ENCODE measurements around the gene RAPGEF4.
"Not testable (repeated sequence)": the region's sequence is repeated elsewhere in the genome, so short reads cannot be mapped to it uniquely, and the experiment has no call there.

The RAPGEF4 gene

DNA sequence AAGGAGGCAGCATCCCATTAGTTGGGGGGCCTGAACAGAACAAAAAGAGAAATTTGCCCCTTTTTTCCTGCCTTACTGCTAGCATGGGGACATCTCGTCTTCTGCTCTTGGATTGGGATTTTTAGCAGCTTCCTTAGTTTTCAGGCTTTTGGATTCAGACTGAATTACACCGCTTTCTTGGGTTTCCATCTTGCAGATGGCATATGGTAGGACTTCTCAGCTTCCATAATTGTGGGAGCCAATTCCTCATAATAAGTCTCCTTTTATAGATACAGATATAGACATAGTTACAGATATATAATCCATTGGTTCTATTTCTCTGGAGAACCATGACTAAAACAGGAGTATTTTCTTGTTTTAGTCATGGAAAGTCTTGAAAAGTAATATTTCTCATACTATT lies 5.2 kb upstream of the RAPGEF4 start:
- DNase-seq: no peak

GRCh38 chr2:172734711-172735581 lies 699 bp upstream of the RAPGEF4 start:
- DNase-seq: no peak

DNA sequence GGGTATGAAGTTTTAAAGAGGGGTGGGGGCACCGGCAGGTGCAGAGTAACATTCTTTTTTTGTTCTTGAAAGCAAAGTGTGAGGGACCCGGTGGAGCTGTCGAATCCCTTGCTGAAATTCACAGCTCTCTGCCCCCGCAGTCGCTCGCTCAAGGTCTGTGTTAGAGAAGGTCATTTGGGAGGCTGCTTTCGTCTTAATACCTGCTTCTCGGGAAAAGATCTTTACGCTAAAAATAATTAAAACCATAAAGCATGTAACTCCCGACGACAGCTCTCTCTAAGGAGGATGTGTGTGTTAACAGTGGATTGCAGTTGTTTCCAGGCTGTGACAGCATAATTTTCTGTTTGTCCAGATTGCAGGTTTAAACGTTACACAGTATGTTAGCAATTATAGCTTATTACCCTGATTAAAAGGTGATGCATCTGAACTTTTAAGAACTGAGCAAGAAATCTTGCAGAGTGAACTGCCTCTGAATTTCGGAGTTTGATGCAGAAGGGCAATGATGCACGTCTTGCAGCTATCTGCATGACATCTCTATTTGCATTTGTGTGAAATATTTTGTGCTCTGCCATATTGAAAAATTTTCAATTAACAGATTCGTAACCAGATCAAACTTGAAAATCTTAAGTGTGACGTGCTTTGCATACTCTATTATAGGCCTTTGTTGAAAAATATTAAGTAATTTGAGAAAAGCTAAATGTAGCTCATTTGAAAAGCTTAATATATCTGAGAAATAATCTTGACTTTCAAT lies 954 bp downstream of the RAPGEF4 start:
- peak; percentile 4 for DNase-seq

DNA sequence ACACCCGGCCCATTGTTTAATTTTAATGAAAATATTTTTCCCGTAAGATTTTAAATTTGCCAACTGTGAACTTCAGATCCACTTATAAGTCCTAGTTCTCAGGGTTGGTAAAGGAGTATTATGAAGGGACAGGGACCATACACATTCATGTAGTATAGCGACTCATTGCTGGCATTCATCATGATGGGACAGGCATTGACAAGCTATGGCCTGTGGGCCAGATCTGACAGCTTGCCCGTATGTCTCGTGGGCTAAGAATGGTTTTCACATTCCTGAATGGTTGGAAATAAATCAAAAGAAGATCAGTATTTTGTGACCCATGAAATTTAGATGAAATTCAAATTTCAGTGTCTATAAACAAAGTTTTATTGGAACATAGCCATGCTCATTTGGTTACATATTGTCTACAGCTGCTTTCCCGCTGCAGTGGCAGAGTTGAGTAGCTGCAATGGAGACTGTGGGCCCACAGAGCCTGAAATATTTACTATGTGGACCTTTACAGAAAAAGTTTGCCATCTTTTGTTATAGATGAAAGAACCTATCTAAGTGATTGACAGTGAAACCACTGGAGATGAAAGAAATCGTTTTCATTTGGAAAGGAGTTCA lies 4.1 kb downstream of the RAPGEF4 start:
- DNase-seq: no peak

DNA sequence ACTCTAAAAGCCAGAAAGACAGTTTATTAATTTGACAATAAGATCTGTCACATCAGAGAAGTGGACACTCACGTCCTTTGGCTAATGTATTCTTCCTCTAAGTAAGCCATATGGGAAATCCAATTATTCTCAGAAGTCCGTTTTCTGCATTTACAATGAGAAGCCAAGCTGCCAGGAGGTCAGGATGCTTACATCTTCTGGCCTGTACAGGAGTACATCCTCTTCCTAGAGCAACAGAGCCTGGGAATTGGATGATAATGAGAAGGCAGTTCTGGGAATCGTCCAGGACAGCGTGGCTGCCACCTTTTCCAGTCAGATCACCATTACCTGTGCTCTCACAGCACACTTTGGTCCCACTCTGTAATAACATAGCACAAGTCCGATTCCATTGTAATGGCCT lies 5.2 kb downstream of the RAPGEF4 start:
- no peak for DNase-seq

DNA sequence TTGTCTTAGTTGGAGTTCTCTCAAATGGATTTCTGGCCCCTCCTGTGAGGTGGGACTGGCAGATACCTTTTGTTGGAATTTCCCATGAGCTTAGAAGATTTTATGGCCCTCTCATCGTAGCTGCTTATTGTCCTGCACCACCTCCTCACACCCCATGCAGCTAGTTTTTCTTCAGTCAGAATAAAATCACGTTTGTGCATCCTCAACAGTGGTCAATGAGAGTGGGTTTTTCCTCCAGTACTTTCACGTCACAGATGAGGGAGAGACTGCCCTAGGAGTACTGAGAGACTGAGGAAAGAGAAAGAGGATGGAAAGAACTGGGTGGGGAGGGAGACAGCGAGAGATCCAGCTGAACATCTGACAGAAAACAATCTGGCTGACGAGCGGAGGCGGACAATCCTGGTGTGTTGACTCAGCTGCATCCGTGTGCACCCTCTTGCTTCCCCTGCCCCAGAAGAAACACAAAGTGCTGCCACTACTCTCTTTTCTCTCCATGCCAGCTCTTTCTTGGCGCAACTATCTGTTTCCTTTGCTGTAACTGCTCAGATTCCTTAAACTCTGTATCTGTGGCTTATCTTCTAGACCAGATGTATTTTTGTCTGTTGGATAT lies 7.4 kb downstream of the RAPGEF4 start:
- no peak for DNase-seq

GRCh38 chr2:172743898-172744297 lies 8.3 kb downstream of the RAPGEF4 start:
- no peak for DNase-seq

DNA sequence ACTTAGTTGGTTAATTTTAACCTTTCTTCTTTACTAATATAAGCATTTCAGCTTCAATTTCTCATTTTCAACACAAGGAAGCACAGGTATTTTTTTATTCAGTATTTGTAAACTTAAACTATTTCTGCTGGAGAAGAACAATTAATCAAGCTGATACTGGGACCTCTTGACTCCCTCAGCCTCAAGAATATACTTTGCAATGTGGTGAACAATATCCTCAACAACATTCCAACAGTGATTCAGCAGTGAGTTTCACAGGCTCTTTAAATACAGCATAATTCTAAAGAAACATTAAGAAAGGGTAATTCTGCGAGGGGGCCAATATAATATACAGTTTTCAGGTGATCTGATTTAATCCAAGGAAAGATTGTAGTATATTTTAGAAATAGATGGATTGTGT lies 10.0 kb downstream of the RAPGEF4 start:
- no peak for DNase-seq

DNA sequence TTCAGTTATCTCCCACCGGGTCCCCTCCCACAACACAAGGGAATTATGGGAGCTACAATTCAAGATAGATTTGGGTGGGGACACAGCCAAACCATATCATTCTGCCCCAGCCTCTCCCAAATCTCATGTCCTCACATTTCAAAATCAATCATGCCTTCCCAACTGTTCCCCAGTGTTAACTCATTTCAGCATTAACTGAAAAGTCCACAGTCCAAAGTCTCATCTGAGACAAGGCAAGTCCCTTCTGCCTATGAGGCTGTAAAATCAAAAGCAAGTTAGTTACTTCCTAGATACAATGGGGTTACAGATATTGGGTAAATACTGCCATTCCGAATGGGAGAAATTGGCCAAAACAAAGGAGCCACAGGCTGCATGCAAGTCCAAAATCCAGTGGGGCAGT lies 12.9 kb downstream of the RAPGEF4 start:
- not testable (repeated sequence) for DNase-seq

DNA sequence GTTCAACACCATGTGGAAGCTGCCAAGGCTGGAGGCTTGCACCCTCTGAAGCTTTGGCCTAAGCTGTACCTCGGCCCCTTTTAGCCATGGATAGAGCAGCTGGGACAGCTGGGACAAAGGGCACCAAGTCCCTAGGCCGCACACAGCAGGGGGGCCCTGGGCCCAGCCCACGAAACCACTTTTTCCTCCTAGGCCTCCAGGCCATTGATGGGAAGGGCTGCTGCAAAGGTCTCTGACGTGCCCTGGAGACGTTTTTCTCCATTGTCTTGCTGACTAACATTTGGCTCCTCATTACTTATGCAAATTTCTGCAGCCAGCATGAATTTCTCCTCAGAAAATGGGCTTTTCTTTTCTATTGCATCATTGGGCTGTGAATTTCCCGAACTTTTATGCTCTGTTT lies 13.7 kb downstream of the RAPGEF4 start:
- DNase-seq: no peak

GRCh38 chr2:172751564-172751963 lies 15.9 kb downstream of the RAPGEF4 start:
- no peak for DNase-seq

- DNase-seq: no peak
Observed at GRCh38 chr2:172753610-172754009, 18.0 kb downstream of the RAPGEF4 start.

GRCh38 chr2:172759441-172759840 lies 23.8 kb downstream of the RAPGEF4 start:
- no peak for DNase-seq

DNA sequence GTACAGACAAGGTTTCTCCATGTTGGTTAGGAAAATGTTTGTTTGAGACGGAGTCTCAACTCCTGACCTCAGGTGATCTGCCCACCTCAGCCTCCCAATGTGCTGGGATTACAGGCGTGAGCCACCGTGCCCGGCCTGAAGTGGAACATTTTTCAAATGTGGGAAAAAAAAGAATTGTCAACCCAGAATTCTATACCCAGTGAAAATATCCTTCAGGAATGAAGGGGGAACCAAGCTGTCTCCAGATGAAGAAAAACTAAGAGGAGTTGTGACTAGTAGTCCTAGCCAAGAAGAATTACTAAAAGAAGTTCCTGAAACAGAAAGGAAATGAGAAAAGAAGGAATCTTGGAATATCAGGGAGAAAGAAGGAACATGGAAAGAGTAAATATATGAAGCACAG lies 25.7 kb downstream of the RAPGEF4 start:
- DNase-seq: no peak

GRCh38 chr2:172762574-172762973 lies 26.9 kb downstream of the RAPGEF4 start:
- no peak for DNase-seq

GRCh38 chr2:172763079-172763478 lies 27.4 kb downstream of the RAPGEF4 start:
- no peak for DNase-seq

DNA sequence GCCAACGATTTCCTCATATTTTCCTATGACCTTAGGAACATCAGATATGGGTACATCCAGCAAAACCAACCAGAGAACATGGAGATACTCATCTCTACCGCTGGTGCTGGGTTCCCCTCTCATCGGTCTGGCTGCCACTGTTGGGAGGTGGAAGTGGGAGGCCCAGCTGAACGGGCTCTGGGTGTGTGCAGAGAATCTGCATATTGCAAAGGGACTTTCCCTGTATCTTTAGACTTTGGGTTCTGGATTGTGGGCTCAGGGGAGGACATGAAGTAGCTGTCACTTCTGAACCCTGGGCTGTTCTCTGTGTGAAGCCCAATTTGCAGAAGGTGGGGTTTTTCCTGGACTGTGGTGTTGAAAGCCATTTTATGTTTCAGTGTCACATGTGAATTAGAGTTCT lies 30.0 kb downstream of the RAPGEF4 start:
- no peak for DNase-seq

- DNase-seq: no peak
Observed at GRCh38 chr2:172768401-172768800, 32.8 kb downstream of the RAPGEF4 start.

GRCh38 chr2:172769879-172770278 lies 34.2 kb downstream of the RAPGEF4 start:
- DNase-seq: no peak

DNA sequence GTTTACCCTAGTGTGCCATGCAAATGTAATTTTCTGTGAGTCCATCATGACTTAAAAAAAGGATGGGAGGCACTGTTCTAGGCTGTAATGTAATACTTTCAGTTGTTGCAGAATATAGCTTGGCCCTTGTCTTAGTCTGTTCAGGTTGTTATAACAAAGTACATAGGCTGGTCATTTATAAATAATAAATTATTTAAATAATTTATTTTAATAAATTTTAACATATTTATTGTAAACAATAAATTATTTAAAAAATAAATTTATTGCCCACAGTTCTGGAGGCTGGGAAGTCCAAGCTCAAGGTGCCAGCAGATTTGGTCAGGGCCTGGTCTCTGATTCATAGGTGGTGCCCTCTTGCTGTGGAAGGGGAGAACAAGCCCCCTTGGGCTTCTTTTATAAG lies 35.2 kb downstream of the RAPGEF4 start:
- no peak for DNase-seq

DNA sequence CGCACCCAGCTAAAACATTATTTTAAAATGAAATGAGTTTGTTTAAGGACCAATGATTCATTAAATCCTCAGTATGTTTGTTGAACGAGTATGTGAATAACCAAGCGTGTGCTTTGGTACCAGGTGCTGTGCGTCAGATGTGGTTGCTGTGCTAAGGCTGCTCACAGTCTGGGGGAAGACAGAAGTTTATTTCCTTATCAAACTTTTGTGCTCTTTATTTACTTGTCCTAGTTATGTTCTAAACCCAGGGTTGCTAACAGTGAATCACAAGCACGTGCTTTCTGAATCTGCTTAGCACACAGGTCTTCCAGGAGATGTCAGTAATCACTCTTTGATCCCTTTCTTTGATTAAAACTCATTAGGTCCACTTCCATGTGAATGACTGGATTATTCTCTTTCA lies 37.0 kb downstream of the RAPGEF4 start:
- DNase-seq: no peak

DNA sequence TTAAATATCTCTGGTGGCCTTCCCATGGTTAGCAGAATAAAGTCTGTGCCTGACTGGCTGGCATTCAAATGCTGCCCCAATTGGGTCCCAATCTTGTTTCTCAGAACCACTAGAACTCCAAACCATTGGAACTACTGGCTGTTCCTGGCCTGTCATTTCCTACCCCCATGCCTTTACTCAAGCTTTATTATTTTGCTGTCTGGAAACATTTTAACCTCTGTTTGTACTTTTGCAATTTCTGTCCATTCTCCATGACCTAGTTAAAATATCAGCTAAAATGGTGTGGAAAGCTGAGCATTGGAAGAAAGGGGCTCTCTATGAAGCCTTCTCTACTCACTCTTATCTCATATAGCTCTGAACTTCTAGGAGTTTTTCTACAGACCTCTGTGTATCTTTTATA lies 38.7 kb downstream of the RAPGEF4 start:
- DNase-seq: no peak

- peak; percentile 30 for DNase-seq
Observed at GRCh38 chr2:172775319-172775718, 39.7 kb downstream of the RAPGEF4 start.

- no peak for DNase-seq
Observed at GRCh38 chr2:172777431-172777830, 41.8 kb downstream of the RAPGEF4 start.
